ENCODE results near the gene IKZF1. TPM values are rescaled to one million over a fixed set of nuclear protein-coding genes. Genes with fewer than 3 reads are reported as not detected.

The IKZF1 gene
- total and polyA plus RNA-seq, 9 of the 15 experiments (the other 6 are each of a cell fraction or from before 2014, with no cell fraction given), result 12.6 to 85.3 (median 44.7) TPM

DNA sequence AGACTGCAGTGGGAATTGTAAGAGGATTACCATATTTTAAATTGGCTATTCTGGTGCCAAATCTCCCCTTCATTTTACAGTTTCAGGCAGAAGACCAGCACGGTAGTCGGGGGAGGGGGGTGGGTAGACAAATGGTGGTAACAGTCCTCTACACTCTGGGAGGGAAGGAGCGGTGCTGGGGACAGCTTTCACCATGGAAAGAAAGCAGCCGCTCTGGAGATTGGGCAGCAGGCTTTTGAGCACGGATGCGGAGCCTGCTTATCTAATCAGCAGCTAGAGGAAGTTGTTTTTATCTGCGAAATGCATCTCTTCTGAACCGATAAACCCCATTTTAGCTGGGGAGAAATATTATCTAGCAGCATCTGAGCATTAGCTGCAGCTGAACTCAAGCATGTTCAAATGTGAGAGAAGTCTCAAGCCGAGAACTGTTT, 28.7 kb downstream of the IKZF1 start:
- FAIRE-seq, result no peak
- ChIA-PET POLR2A (interaction anchor here (1.0 kb wide), 1 partner anchor 21 kb away, joined by 3 read pairs; no protein-coding TSS in a partner anchor), CTCF (ENCODE audit: low intra/inter-chr PET ratio) (no interaction called here)
- Histone ChIP-seq H3K9me3 (replicated peaks; ENCODE audit: control insufficient read depth, insufficient read depth, low read depth, low read length) (no peaks in the 10 kb centered on the region), H3K9me1 (ENCODE audit: control insufficient read depth, insufficient read depth, low read length) (no peaks in the 10 kb centered on the region), H3K79me2 (ENCODE audit: control insufficient read depth, insufficient read depth, low read length) (peaks cover 70% of the 10 kb centered on the region), H3K9ac (ENCODE audit: insufficient read depth in 1 of 2, low read depth in 2 of 2, low read length in 2 of 2) (peak overlapping the region; percentile 24 to 78; a peak in 3 of 4 replicates), H3K27me3 (ENCODE audit: control insufficient read depth in 2 of 2, insufficient read depth in 2 of 2, low read length in 2 of 2) (no peaks in the 10 kb centered on the region; a peak in 1 of 5 replicates), H2AFZ (ENCODE audit: low read depth, low read length) (no peak overlapping the region; the same call in 1 of the 2 replicates), H3K4me2 (ENCODE audit: insufficient read depth, low read length) (peak overlapping the region; percentile 69), H3K4me3 (peak overlapping the region; percentile 18), H3K4me1 (replicated peaks in 1 of 2; ENCODE audit: control insufficient read depth in 2 of 2, insufficient read depth in 2 of 2, low read length in 2 of 2) (peaks cover 44 to 77% of the 10 kb centered on the region in 2 experiments), H3K36me3 (ENCODE audit: control insufficient read depth, insufficient read depth, low read length) (peaks cover 78% of the 10 kb centered on the region), H4K20me1 (replicated peaks; ENCODE audit: control insufficient read depth, insufficient read depth, low read length) (no peaks in the 10 kb centered on the region), H3K27ac (ENCODE audit: extremely low read depth, low read depth, low read length) (peak overlapping the region; percentile 76)
- ATAC-seq, result peak; percentile 22
- in situ Hi-C loops (cut with MboI), result no loop called here
- DNase-seq (ENCODE audit: extremely low read depth in 1 of 4, low spot score in 3 of 4), result peak in 2 of 4 experiments; percentile 45 to 72
- intact Hi-C loops (cut with micrococcal nuclease), result no loop called here
- BruUV-seq (replicated peaks), result no TSS peak
- 0% methylated on average over 9 of the region's 9 CpGs for WGBS (ENCODE audit: insufficient coverage, low coverage, missing lambda C conversion rate)
- TF ChIP-seq CHD2 (IDR thresholded peaks at IDR 0.05; ENCODE audit: low read depth, low read length) (no peak), COPS2 (conservative IDR thresholded peaks at IDR 0.05) (no peak), CBFA2T3 (IDR thresholded peaks at IDR 0.05) (peak; percentile 69), GATAD2B (IDR thresholded peaks at IDR 0.05; ENCODE audit: borderline replicate concordance) (peak; percentile 86; the same call in 1 of the 2 replicates), TEAD1 (CRISPR knock-in tag; IDR thresholded peaks at IDR 0.05) (peak in 1 of 2 experiments; percentile 73; a peak in 1 of 4 replicates), EWSR1 (IDR thresholded peaks at IDR 0.05; ENCODE audit: borderline replicate concordance, low read depth, partially characterized antibody) (no peak), ZNF239 (CRISPR knock-in tag; IDR thresholded peaks at IDR 0.05) (no peak), ETV6 (IDR thresholded peaks at IDR 0.05; ENCODE audit: borderline replicate concordance in 1 of 2, low read depth in 2 of 2, low read length in 1 of 2) (0 out of 4 replicates have a peak, but pooled peaks of 1 of the 2 experiments have one; percentile 32), ETV6 (CRISPR knock-in tag; IDR thresholded peaks at IDR 0.05; ENCODE audit: borderline replicate concordance) (no peak), DIDO1 (tag; IDR thresholded peaks at IDR 0.05; ENCODE audit: low read depth) (no peak), SOX6 (IDR thresholded peaks at IDR 0.05) (peak; percentile 78; the same call in 1 of the 2 replicates), EP300 (IDR thresholded peaks at IDR 0.05; ENCODE audit: low read length) (peak; percentile 77), PTRF (tag; IDR thresholded peaks at IDR 0.05) (no peak), SMARCE1 (IDR thresholded peaks at IDR 0.05) (peak; percentile 94), CCNT2 (IDR thresholded peaks at IDR 0.05; ENCODE audit: borderline replicate concordance, extremely low read depth, insufficient read length, low read depth, low read length) (peak; percentile 68), PML (IDR thresholded peaks at IDR 0.05; ENCODE audit: low read length) (peak; percentile 21; the same call in 1 of the 2 replicates), RCOR1 (IDR thresholded peaks at IDR 0.05; ENCODE audit: borderline replicate concordance in 1 of 2, low read depth in 2 of 2, low read length in 2 of 2) (peak in 1 of 2 experiments; percentile 75; a peak in 2 of 4 replicates), RAD21 (CRISPR knock-in tag; conservative IDR thresholded peaks at IDR 0.05 in 1 of 2, IDR thresholded peaks at IDR 0.05 in 1 of 2) (peak in 1 of 2 experiments; percentile 11; a peak in 1 of 4 replicates), CTBP1 (IDR thresholded peaks at IDR 0.05; ENCODE audit: borderline replicate concordance) (peak; percentile 90; the same call in 1 of the 2 replicates), ZEB2 (IDR thresholded peaks at IDR 0.05) (0 out of 2 replicates have a peak, but pooled peaks have one; percentile 29)
- TF ChIP-seq, protein P1, sequence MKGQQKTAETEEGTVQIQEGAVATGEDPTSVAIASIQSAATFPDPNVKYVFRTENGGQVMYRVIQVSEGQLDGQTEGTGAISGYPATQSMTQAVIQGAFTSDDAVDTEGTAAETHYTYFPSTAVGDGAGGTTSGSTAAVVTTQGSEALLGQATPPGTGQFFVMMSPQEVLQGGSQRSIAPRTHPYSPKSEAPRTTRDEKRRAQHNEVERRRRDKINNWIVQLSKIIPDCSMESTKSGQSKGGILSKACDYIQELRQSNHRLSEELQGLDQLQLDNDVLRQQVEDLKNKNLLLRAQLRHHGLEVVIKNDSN (CRISPR knock-in tag; IDR thresholded peaks at IDR 0.05), result no peak
- TF ChIP-seq, protein P2, sequence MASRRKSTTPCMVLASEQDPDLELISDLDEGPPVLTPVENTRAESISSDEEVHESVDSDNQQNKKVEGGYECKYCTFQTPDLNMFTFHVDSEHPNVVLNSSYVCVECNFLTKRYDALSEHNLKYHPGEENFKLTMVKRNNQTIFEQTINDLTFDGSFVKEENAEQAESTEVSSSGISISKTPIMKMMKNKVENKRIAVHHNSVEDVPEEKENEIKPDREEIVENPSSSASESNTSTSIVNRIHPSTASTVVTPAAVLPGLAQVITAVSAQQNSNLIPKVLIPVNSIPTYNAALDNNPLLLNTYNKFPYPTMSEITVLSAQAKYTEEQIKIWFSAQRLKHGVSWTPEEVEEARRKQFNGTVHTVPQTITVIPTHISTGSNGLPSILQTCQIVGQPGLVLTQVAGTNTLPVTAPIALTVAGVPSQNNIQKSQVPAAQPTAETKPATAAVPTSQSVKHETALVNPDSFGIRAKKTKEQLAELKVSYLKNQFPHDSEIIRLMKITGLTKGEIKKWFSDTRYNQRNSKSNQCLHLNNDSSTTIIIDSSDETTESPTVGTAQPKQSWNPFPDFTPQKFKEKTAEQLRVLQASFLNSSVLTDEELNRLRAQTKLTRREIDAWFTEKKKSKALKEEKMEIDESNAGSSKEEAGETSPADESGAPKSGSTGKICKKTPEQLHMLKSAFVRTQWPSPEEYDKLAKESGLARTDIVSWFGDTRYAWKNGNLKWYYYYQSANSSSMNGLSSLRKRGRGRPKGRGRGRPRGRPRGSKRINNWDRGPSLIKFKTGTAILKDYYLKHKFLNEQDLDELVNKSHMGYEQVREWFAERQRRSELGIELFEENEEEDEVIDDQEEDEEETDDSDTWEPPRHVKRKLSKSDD (conservative IDR thresholded peaks at IDR 0.05; ENCODE audit: low read length), result no peak
